HG03060 (cell line): ENCODE results near the gene PTPN7.
"Not testable (repeated sequence)": the region's sequence is repeated elsewhere in the genome, so short reads cannot be mapped to it uniquely, and the experiment has no call there.

ENCODE experiments used
- ATAC-seq: cut with Tn5 transposase; IDR thresholded peaks from one replicate; pipeline ENCODE4 v1.9.1; 2021; ENCODE audit warnings: low read depth, moderate number of reproducible peaks; ENCODE audit not compliant: unreplicated experiment

PTPN7 gene

GRCh38 chr1:202160377-202160940, at the start of gene PTPN7:
Gene PTPN7 (minus strand): TSS chr1:202160602. CDS start chr1:202159402, 1,200 bp downstream.
- ATAC-seq, result no peak

- no peak for ATAC-seq
Observed at GRCh38 chr1:202208351-202208857, 48.0 kb upstream of the PTPN7 start.

GRCh38 chr1:202207292-202207691, 46.9 kb upstream of the PTPN7 start:
- no peak for ATAC-seq

- no peak for ATAC-seq
Observed at GRCh38 chr1:202205523-202206190, 45.3 kb upstream of the PTPN7 start.

GRCh38 chr1:202204065-202204464, 43.7 kb upstream of the PTPN7 start:
- ATAC-seq, result no peak

GRCh38 chr1:202203238-202204039, 43.0 kb upstream of the PTPN7 start:
- no peak for ATAC-seq

- no peak for ATAC-seq
Observed at GRCh38 chr1:202202500-202203168, 42.2 kb upstream of the PTPN7 start.

GRCh38 chr1:202201971-202202370, 41.6 kb upstream of the PTPN7 start:
- no peak for ATAC-seq

GRCh38 chr1:202201266-202201665, 40.9 kb upstream of the PTPN7 start:
- no peak for ATAC-seq

GRCh38 chr1:202200669-202201068, 40.3 kb upstream of the PTPN7 start:
- no peak for ATAC-seq

- ATAC-seq, result no peak
Observed at GRCh38 chr1:202200112-202200548, 39.7 kb upstream of the PTPN7 start.

GRCh38 chr1:202199040-202199889, 38.9 kb upstream of the PTPN7 start:
- no peak for ATAC-seq

GRCh38 chr1:202198366-202198724, 37.9 kb upstream of the PTPN7 start:
- no peak for ATAC-seq

GRCh38 chr1:202197653-202198365, 37.4 kb upstream of the PTPN7 start:
- ATAC-seq, result no peak

GRCh38 chr1:202194328-202194648, 33.9 kb upstream of the PTPN7 start:
- ATAC-seq, result no peak

- no peak for ATAC-seq
Observed at GRCh38 chr1:202193614-202194327, 33.4 kb upstream of the PTPN7 start, which contains the start of gene LGR6. Gene LGR6 (plus strand): TSS chr1:202193799. CDS start chr1:202193990, 191 bp downstream.

GRCh38 chr1:202192770-202193613, 32.6 kb upstream of the PTPN7 start:
- no peak for ATAC-seq

- ATAC-seq, result not testable (repeated sequence)
Observed at GRCh38 chr1:202191391-202191790, 31.0 kb upstream of the PTPN7 start.
